Measurements from ENCODE around the gene DOK6.

The DOK6 gene

DNA sequence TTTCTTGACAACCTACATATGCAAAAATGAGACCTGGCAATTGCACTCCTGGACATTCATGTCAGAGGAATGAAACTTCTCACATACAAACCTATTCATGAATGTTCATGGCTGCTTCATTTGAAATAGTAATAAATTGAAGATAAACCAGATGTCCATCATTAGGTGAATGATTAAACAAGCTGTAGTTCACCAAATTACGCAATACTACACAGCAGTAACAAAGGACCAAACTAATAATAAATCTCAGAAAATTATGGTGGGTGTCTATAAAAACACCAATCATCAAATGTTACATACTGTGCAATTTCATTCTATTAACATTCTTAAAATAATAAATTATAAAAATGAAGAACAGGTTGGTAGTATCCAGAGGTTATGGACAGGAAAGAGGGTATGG is 13.5 kb downstream of the DOK6 start:
- H3K4me3 ChIP-seq (ENCODE audit: low read depth, low read length) = no peak overlapping the region
- TF ChIP-seq, protein P1, sequence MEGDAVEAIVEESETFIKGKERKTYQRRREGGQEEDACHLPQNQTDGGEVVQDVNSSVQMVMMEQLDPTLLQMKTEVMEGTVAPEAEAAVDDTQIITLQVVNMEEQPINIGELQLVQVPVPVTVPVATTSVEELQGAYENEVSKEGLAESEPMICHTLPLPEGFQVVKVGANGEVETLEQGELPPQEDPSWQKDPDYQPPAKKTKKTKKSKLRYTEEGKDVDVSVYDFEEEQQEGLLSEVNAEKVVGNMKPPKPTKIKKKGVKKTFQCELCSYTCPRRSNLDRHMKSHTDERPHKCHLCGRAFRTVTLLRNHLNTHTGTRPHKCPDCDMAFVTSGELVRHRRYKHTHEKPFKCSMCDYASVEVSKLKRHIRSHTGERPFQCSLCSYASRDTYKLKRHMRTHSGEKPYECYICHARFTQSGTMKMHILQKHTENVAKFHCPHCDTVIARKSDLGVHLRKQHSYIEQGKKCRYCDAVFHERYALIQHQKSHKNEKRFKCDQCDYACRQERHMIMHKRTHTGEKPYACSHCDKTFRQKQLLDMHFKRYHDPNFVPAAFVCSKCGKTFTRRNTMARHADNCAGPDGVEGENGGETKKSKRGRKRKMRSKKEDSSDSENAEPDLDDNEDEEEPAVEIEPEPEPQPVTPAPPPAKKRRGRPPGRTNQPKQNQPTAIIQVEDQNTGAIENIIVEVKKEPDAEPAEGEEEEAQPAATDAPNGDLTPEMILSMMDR (conservative IDR thresholded peaks at IDR 0.05; ENCODE audit: low read depth, low read length) = no peak
- DNase-seq (ENCODE audit: low read depth) = no peak

DNA sequence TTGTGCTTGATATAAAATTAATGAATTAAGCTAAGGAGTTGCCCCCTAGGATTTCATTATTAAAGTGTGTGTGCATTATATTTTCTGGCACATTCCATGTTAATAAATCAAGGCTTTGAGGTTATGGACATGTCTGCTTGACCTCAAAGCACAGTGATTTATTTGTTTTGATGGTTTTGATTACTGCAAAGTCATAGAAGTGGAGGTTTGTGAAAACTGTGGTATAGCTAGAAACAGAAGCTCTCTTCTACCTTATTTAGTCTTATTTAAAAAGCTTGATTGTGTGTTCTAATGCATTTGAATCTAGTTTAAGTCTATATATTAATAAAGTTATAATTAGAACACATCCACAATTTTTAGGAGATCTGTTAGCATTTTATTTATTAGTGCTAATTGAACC is 32.2 kb downstream of the DOK6 start:
- H3K4me3 ChIP-seq (ENCODE audit: low read depth, low read length) = no peak overlapping the region
- no peak for DNase-seq (ENCODE audit: low read depth)
- TF ChIP-seq, protein P1 (conservative IDR thresholded peaks at IDR 0.05; ENCODE audit: low read depth, low read length) = no peak

DNA sequence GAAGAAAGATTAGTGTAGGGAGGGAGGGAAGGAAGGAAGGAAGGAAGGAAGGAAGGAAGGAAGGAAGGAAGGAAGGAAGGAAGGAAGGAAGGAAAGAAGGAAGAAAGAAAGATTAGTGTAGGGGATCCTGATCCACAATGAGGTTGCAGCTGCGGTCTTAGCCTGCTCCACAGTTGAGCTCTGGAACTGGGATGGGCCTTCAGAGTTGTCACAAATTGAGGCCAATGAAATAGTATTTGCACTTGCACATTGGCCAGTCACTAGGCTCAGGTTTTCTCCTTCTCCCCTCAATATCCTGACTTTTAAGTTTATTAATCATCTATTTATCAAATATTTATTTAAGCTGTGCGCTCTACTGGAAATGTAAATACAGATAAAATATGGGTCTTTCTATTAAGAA is 34.3 kb downstream of the DOK6 start:
- no peak overlapping the region for H3K4me3 ChIP-seq (ENCODE audit: low read depth, low read length)
- DNase-seq (ENCODE audit: low read depth) = no peak
- TF ChIP-seq, protein P1 (conservative IDR thresholded peaks at IDR 0.05; ENCODE audit: low read depth, low read length) = no peak

DNA sequence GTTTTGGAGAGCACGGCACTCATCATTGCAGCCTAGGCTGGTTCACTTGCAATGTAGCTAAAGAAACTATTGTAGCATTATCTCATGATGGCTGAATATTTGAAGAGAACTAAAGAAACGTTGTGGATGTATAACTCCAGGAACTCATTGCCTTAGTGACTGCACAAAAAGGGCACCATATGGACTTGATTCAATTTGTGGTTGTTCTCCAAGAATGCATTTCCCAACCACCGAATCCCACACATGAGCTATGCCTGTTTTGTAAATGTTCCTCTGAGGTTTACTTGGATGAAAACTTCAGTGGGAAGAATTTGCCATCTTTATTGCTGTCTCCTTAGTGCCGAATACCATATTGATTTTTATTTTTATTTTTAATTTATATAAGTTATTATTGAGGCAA is 43.5 kb downstream of the DOK6 start:
- TF ChIP-seq, protein P1 (conservative IDR thresholded peaks at IDR 0.05; ENCODE audit: low read depth, low read length) = no peak
- no peak overlapping the region for H3K4me3 ChIP-seq (ENCODE audit: low read depth, low read length)
- no peak for DNase-seq (ENCODE audit: low read depth)

DNA sequence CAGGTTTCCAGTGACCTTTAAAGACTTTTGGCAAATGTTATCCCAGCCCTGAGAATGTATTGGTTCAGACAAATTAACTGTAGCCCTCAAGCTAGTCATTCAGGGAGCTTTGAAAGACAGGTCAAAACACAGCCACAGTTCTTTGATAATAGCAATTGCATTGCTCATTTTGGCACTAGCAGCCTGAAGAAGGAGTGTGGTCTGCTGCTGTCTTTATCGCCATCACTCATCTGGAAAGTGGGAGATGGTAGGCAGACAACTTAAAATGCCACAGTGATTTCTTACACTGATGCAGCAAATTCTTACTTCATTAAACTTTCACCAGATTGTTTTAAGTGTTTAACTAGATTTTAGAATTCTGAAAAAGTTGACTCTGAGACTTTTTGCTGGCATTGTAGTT is 47.2 kb downstream of the DOK6 start:
- no peak for DNase-seq (ENCODE audit: low read depth)
- H3K4me3 ChIP-seq (ENCODE audit: low read depth, low read length) = no peak overlapping the region
- TF ChIP-seq, protein P1 (conservative IDR thresholded peaks at IDR 0.05; ENCODE audit: low read depth, low read length) = no peak

DNA sequence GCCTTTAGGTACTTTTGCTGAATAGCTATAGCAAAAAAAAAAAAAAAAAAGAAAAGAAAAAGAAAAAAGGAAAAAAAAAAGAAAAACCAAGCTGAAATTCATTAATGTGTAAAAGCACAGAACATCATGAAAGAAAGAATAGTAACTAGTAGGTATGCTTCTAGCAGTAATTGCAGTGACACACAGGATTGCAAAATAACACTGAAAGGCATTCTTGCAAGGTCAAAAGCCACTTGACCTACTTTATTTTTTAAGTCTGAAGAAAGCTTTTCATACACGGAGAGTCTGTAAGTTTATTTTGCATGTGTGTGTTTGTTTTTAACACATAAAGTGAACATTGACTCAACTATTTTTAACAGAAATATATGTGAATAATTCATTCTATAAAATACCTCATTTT is 54.4 kb downstream of the DOK6 start:
- TF ChIP-seq, protein P1 (conservative IDR thresholded peaks at IDR 0.05; ENCODE audit: low read depth, low read length) = no peak
- H3K4me3 ChIP-seq (ENCODE audit: low read depth, low read length) = no peak overlapping the region
- peak; percentile 23 for DNase-seq (ENCODE audit: low read depth)

DNA sequence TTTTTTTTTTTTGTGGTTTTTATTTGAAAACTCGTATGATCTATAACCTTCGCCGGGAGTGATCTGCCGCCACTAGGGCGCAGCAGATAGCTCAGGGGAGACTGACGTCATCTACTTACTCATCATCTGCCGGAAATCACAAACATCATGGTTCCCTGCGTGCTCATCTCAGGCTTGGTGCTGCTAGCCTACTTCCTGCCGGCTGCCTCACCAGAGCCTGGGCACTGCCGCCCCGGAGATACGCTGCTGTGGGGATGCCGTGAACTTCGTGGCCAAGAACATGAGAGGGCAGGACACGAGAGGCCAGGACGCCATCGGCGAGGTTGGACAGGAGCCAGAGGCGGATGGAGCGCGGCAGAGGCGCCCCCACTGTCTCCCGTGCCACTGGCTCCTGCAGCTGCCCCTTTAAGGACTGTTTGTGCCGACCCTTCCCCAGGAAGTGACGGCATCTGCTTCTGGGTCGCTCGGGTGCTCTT is 68.8 kb downstream of the DOK6 start:
- peak; percentile 5 for DNase-seq (ENCODE audit: low read depth)
- TF ChIP-seq, protein P1 (conservative IDR thresholded peaks at IDR 0.05; ENCODE audit: low read depth, low read length) = peak; percentile 25
- no peak overlapping the region for H3K4me3 ChIP-seq (ENCODE audit: low read depth, low read length)
